HepG2 (cell line): ENCODE measurements around the gene PMM2. TPM values are rescaled to one million over a fixed set of nuclear protein-coding genes. Genes with fewer than 3 reads are reported as not detected.

Source experiments
- AHR ChIP-seq: IDR thresholded peaks from 2 replicates; pipeline ENCODE4 v1.6.1; 2018; ENCODE audit warnings: missing genetic modification reagents, missing compliant biosample characterization
- CENPX ChIP-seq: sonication (generic); formaldehyde crosslinking; IDR thresholded peaks from 2 replicates; pipeline ENCODE4 v1.9.0; 2021; ENCODE audit warnings: mild to moderate bottlenecking, missing genetic modification reagents, moderate library complexity
- DR1 ChIP-seq: sonication (generic); formaldehyde crosslinking; IDR thresholded peaks from 2 replicates; pipeline ENCODE4 v1.8.0; 2021; ENCODE audit warnings: mild to moderate bottlenecking, missing genetic modification reagents, inconsistent platforms
- GATAD2A ChIP-seq: IDR thresholded peaks from 2 replicates; pipeline ENCODE4 v1.6.1; 2016
- MAFF ChIP-seq: IDR thresholded peaks from 2 replicates; pipeline ENCODE4 v1.6.1; 2011; ENCODE audit warnings: low read depth, low read length, improper control_type of control experiment
- MED13 ChIP-seq: sonication (generic); formaldehyde crosslinking; IDR thresholded peaks from 2 replicates; pipeline ENCODE4 v1.5.0; 2020; ENCODE audit warnings: missing genetic modification reagents
- MEIS2 ChIP-seq: sonication (generic); formaldehyde crosslinking; IDR thresholded peaks from 2 replicates; pipeline ENCODE4 v1.9.0; 2021; ENCODE audit warnings: mild to moderate bottlenecking, missing genetic modification reagents
- NCOA1 ChIP-seq: sonication (generic); formaldehyde crosslinking; IDR thresholded peaks from 2 replicates; pipeline ENCODE4 v1.9.0; 2021; ENCODE audit warnings: missing genetic modification reagents
- NR2C2 ChIP-seq: sonication (generic); formaldehyde crosslinking; IDR thresholded peaks from 2 replicates; pipeline ENCODE4 v1.4.0; 2020; ENCODE audit warnings: missing genetic modification reagents, mild to moderate bottlenecking, moderate library complexity, borderline replicate concordance
- NRL ChIP-seq: sonication (generic); formaldehyde crosslinking; IDR thresholded peaks from 2 replicates; pipeline ENCODE4 v1.5.0; 2020; ENCODE audit warnings: missing genetic modification reagents, mild to moderate bottlenecking, moderate library complexity, borderline replicate concordance
- POLR2G ChIP-seq: fragments of 200-400 bp; formaldehyde crosslinking; IDR thresholded peaks from 2 replicates; pipeline ENCODE4 v1.6.1; 2018; ENCODE audit warnings: mild to moderate bottlenecking, low read depth, low read length, moderate library complexity
- SMARCE1 ChIP-seq: fragments of 450-650 bp; IDR thresholded peaks from 2 replicates; pipeline ENCODE4 v1.6.1; 2017; ENCODE audit warnings: borderline replicate concordance
- SP2 ChIP-seq: sonication (generic); formaldehyde crosslinking; IDR thresholded peaks from 2 replicates; pipeline ENCODE4 v1.5.1; 2020; ENCODE audit warnings: mild to moderate bottlenecking, missing genetic modification reagents
- TAF1 ChIP-seq: sonication (generic); formaldehyde crosslinking; IDR thresholded peaks from 2 replicates; pipeline ENCODE4 v1.4.0; 2020; ENCODE audit warnings: missing genetic modification reagents
- THAP11 ChIP-seq: IDR thresholded peaks from 2 replicates; pipeline ENCODE4 v1.6.1; 2016; ENCODE audit warnings: missing biosample characterization, missing genetic modification reagents
- ZNF253 ChIP-seq: sonication (generic); formaldehyde crosslinking; IDR thresholded peaks from 2 replicates; pipeline ENCODE4 v1.8.0; 2022; ENCODE audit warnings: mild to moderate bottlenecking, missing genetic modification reagents, borderline replicate concordance
- ZNF282 ChIP-seq: fragments of 450-650 bp; IDR thresholded peaks from 2 replicates; pipeline ENCODE4 v1.6.1; 2018; ENCODE audit not compliant: partially characterized antibody
- ZNF326 ChIP-seq: sonication (generic); formaldehyde crosslinking; IDR thresholded peaks from 2 replicates; pipeline ENCODE4 v1.4.0; 2020; ENCODE audit warnings: missing genetic modification reagents, borderline replicate concordance
- ZNF557 ChIP-seq: sonication (generic); formaldehyde crosslinking; IDR thresholded peaks from 2 replicates; pipeline ENCODE4 v1.4.0; 2020; ENCODE audit warnings: missing genetic modification reagents
- ZNF558 ChIP-seq: sonication (generic); formaldehyde crosslinking; IDR thresholded peaks from 2 replicates; pipeline ENCODE4 v1.9.0; 2022; ENCODE audit warnings: mild to moderate bottlenecking, missing genetic modification reagents, borderline replicate concordance
- ZNF569 ChIP-seq: sonication (generic); formaldehyde crosslinking; IDR thresholded peaks from 2 replicates; pipeline ENCODE4 v1.5.0; 2020; ENCODE audit warnings: mild to moderate bottlenecking, missing genetic modification reagents, moderate library complexity, borderline replicate concordance
- ZNF713 ChIP-seq: sonication (generic); formaldehyde crosslinking; IDR thresholded peaks from 2 replicates; pipeline ENCODE4 v1.4.0; 2020; ENCODE audit warnings: mild to moderate bottlenecking, missing genetic modification reagents
- ZNF75D ChIP-seq: sonication (generic); formaldehyde crosslinking; IDR thresholded peaks from 2 replicates; pipeline ENCODE4 v1.8.1; 2023; ENCODE audit warnings: missing genetic modification reagents, mild to moderate bottlenecking, borderline replicate concordance
- ZSCAN25 ChIP-seq: sonication (generic); formaldehyde crosslinking; IDR thresholded peaks from 2 replicates; pipeline ENCODE4 v1.8.0; 2022; ENCODE audit warnings: mild to moderate bottlenecking, missing genetic modification reagents
- polyA plus RNA-seq, 8 experiments: library from polyadenylated mRNA; depleted of rRNA in 3 of 8; stranded (reverse) in 7 of 8; unstranded in 1 of 8; fragments of >200 nt; fragmentation: Illumina TruSeq in 4 of 8; extraction: Trizol in 4 of 8; gene quantifications; 2 replicates each; pipeline versions ENCODE4 v1.2.1 to v1.2.3, GENCODE V29; 2011 to 2016; ENCODE audit warnings: low read depth in 4 of 8, missing spikeins in 1 of 8, mixed read lengths in 1 of 8; ENCODE audit not compliant: insufficient read depth in 1 of 8
- total RNA-seq, 5 experiments: library from RNA; depleted of rRNA; stranded (reverse); fragments of >200 nt; fragmentation: Illumina TruSeq; extraction: Trizol; gene quantifications; 2 replicates each; pipeline ENCODE4 v1.2.3, GENCODE V29; 2016; ENCODE audit warnings: low read depth in 1 of 5
- TF ChIP-seq, protein P1 (sequence below): sonication (generic); formaldehyde crosslinking; IDR thresholded peaks from 2 replicates; pipeline ENCODE4 v1.8.1; 2022; ENCODE audit warnings: mild to moderate bottlenecking, missing genetic modification reagents
- TF ChIP-seq, protein P2 (sequence below): sonication (generic); formaldehyde crosslinking; IDR thresholded peaks from 2 replicates; pipeline ENCODE4 v1.5.0; 2020; ENCODE audit warnings: mild to moderate bottlenecking, missing genetic modification reagents, moderate library complexity
- TF ChIP-seq, protein P3 (sequence below): sonication (generic); formaldehyde crosslinking; IDR thresholded peaks from 2 replicates; pipeline ENCODE4 v1.8.0; 2023; ENCODE audit warnings: mild to moderate bottlenecking, missing genetic modification reagents
- TF ChIP-seq, protein P4 (sequence below): sonication (generic); formaldehyde crosslinking; IDR thresholded peaks from 2 replicates; pipeline ENCODE4 v1.8.0; 2022; ENCODE audit warnings: missing genetic modification reagents, low read depth, mild to moderate bottlenecking, borderline replicate concordance
- TF ChIP-seq, protein P5 (sequence below): sonication (generic); formaldehyde crosslinking; IDR thresholded peaks from 2 replicates; pipeline ENCODE4 v1.5.0; 2020; ENCODE audit warnings: missing genetic modification reagents

PMM2 gene
- total and polyA plus RNA-seq, 2 of the 13 experiments (the other 11 are each of a cell fraction or from before 2014, with no cell fraction given) = 52.2 to 93.7 TPM

DNA sequence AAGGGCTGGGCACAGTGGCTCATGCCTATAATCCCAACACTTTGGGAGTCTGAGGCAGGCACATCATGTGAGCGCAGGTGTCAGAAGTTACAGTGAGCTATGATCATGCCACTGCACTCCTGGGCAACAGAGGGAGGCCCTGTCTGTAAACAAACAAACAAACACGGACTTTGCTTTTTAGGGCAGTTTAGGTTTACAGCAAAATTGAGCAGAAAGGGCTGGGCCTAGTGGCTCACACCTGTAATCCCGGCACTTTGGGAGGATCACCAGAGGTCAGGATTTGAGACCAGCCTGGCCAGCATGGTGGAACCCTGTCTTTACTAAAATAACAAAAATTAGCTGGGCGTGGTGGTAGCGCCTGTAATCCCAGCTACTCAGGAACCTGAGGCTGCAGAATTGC lies 74.4 kb downstream of the PMM2 start (continued):
- TF ChIP-seq, protein P1, sequence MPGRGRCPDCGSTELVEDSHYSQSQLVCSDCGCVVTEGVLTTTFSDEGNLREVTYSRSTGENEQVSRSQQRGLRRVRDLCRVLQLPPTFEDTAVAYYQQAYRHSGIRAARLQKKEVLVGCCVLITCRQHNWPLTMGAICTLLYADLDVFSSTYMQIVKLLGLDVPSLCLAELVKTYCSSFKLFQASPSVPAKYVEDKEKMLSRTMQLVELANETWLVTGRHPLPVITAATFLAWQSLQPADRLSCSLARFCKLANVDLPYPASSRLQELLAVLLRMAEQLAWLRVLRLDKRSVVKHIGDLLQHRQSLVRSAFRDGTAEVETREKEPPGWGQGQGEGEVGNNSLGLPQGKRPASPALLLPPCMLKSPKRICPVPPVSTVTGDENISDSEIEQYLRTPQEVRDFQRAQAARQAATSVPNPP (CRISPR knock-in tag) = no peak
- peak; percentile 34; the same call in 1 of the 2 replicates for TF ChIP-seq GATAD2A (CRISPR knock-in tag)
- no peak for TF ChIP-seq MAFF
- TF ChIP-seq, protein P2, sequence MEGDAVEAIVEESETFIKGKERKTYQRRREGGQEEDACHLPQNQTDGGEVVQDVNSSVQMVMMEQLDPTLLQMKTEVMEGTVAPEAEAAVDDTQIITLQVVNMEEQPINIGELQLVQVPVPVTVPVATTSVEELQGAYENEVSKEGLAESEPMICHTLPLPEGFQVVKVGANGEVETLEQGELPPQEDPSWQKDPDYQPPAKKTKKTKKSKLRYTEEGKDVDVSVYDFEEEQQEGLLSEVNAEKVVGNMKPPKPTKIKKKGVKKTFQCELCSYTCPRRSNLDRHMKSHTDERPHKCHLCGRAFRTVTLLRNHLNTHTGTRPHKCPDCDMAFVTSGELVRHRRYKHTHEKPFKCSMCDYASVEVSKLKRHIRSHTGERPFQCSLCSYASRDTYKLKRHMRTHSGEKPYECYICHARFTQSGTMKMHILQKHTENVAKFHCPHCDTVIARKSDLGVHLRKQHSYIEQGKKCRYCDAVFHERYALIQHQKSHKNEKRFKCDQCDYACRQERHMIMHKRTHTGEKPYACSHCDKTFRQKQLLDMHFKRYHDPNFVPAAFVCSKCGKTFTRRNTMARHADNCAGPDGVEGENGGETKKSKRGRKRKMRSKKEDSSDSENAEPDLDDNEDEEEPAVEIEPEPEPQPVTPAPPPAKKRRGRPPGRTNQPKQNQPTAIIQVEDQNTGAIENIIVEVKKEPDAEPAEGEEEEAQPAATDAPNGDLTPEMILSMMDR (CRISPR knock-in tag) = no peak
- TF ChIP-seq, protein P3, sequence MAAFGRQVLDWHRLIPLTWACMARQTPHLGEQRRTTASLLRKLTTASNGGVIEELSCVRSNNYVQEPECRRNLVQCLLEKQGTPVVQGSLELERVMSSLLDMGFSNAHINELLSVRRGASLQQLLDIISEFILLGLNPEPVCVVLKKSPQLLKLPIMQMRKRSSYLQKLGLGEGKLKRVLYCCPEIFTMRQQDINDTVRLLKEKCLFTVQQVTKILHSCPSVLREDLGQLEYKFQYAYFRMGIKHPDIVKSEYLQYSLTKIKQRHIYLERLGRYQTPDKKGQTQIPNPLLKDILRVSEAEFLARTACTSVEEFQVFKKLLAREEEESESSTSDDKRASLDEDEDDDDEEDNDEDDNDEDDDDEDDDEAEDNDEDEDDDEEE (CRISPR knock-in tag) = no peak
- no peak for TF ChIP-seq ZNF569
- no peak for TF ChIP-seq MEIS2 (CRISPR knock-in tag)
- TF ChIP-seq ZNF713 = no peak
- TF ChIP-seq ZNF326 (CRISPR knock-in tag) = no peak
- no peak for TF ChIP-seq SMARCE1
- no peak for TF ChIP-seq TAF1
- no peak for TF ChIP-seq ZNF557
- no peak for TF ChIP-seq ZNF282
- TF ChIP-seq SP2 (CRISPR knock-in tag) = no peak
- TF ChIP-seq THAP11 = no peak
- TF ChIP-seq ZNF75D (CRISPR knock-in tag) = no peak
- TF ChIP-seq POLR2G = no peak
- no peak for TF ChIP-seq MED13 (CRISPR knock-in tag)
- TF ChIP-seq, protein P4, sequence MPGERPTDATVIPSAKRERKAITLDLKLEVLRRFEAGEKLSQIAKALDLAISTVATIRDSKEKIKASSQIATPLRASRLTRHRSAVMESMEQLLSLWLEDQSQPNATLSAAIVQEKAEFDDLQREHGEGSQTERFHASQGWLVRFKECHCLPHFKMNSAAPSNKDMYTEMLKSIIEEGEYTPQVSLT (CRISPR knock-in tag) = no peak
- TF ChIP-seq CENPX (CRISPR knock-in tag) = no peak
- TF ChIP-seq NR2C2 (CRISPR knock-in tag) = 0 out of 2 replicates have a peak, but pooled peaks have one; percentile 18
- no peak for TF ChIP-seq DR1 (CRISPR knock-in tag)
- no peak for TF ChIP-seq ZSCAN25 (CRISPR knock-in tag)
- no peak for TF ChIP-seq ZNF253 (CRISPR knock-in tag)
- TF ChIP-seq NCOA1 (CRISPR knock-in tag) = no peak
- no peak for TF ChIP-seq AHR
- TF ChIP-seq, protein P5, sequence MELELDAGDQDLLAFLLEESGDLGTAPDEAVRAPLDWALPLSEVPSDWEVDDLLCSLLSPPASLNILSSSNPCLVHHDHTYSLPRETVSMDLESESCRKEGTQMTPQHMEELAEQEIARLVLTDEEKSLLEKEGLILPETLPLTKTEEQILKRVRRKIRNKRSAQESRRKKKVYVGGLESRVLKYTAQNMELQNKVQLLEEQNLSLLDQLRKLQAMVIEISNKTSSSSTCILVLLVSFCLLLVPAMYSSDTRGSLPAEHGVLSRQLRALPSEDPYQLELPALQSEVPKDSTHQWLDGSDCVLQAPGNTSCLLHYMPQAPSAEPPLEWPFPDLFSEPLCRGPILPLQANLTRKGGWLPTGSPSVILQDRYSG (CRISPR knock-in tag) = no peak
- no peak for TF ChIP-seq NRL (CRISPR knock-in tag)
- no peak for TF ChIP-seq ZNF558 (CRISPR knock-in tag)
